GM12892 (cell line): ENCODE measurements around the gene MRPS27.

ENCODE experiments used
- POLR2A ChIP-seq: IDR thresholded peaks from 2 replicates; pipeline ENCODE4 v1.6.1; 2011; ENCODE audit warnings: low read depth, low read length, control low read depth
- POLR2AphosphoS5 ChIP-seq: IDR thresholded peaks from 2 replicates; pipeline ENCODE4 v1.6.1; 2011; ENCODE audit warnings: low read depth, low read length, control low read depth

DNA sequence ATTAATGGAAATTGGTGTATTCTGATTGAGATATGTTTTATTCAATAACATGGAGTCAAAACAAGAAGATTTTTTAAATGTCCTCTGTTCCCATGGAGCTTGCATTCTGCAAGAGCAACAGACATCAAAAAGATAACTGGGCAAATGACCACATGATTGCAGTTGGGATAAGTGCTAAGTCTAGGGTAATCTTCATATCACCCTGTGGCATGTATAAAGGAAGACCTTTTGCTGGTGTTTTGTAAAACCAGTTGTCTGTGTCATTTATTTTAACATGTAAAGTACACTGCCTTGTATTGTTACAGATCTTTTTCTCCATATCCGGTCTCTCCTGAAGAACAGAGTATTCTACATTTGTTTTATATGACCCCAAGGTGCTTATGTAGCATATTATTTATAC is 44.1 kb upstream of the MRPS27 start:
- TF ChIP-seq POLR2A, result no peak
- no peak for TF ChIP-seq POLR2AphosphoS5
